ENCODE results near the gene SOHLH2. TPM values are rescaled to one million over a fixed set of nuclear protein-coding genes. Genes with fewer than 3 reads are reported as not detected.

Gene SOHLH2
- total RNA-seq, 1 donor from 2014 or later: 0.77 TPM

DNA sequence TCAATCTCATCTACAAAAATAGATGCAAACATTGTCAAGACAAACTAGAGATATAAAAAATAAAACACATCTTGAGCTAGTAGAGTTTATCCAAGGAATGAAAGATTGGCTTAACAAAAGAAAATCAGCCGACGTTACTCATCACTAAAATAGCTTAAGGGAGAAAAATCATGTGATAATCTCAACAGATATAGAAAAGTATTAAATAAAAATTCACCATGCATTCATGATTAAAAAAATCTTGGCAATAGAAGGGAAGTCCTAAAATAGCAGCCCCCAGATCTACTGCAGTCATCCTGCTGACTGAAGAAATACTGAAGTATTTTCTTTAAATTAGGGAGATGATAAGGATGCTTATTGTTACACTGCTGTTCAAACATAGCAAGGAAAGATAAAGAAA is 70.6 kb downstream of the SOHLH2 start:
- TF ChIP-seq, protein P1, sequence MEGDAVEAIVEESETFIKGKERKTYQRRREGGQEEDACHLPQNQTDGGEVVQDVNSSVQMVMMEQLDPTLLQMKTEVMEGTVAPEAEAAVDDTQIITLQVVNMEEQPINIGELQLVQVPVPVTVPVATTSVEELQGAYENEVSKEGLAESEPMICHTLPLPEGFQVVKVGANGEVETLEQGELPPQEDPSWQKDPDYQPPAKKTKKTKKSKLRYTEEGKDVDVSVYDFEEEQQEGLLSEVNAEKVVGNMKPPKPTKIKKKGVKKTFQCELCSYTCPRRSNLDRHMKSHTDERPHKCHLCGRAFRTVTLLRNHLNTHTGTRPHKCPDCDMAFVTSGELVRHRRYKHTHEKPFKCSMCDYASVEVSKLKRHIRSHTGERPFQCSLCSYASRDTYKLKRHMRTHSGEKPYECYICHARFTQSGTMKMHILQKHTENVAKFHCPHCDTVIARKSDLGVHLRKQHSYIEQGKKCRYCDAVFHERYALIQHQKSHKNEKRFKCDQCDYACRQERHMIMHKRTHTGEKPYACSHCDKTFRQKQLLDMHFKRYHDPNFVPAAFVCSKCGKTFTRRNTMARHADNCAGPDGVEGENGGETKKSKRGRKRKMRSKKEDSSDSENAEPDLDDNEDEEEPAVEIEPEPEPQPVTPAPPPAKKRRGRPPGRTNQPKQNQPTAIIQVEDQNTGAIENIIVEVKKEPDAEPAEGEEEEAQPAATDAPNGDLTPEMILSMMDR (conservative IDR thresholded peaks at IDR 0.05): no peak
- Mint-ChIP-seq H3K27ac (no peak overlapping the region), H3K27me3 (no peaks in the 10 kb centered on the region), H3K4me1 (ENCODE audit: unreplicated experiment) (no peaks in the 10 kb centered on the region), H3K9me3 (no peaks in the 10 kb centered on the region), H3K4me3 (no peak overlapping the region), H3K36me3 (no peaks in the 10 kb centered on the region)
- DNase-seq (ENCODE audit: extremely low spot score, unreplicated experiment): no peak

DNA sequence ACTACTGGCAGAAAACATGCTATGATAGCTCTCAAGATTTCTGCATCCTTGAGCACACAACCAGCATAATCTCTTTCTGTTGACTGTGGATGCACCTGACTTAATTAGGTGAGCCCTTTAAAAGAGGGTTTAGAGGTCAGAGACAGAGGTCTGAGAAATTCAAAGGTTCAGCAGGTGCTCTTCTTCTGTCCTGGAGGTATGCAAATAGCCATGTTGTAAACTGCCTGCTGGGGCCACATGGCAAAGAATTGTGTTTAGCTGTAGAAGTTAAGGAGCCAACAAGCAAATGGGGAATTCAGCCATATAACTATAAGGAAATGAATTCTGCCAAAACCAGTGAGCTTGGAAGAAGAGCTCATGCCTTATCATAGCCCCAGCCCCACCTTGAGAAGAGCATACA is 71.6 kb downstream of the SOHLH2 start:
- no peaks in the 10 kb centered on the region for H3K9me3 Mint-ChIP-seq
- H3K4me1 Mint-ChIP-seq (ENCODE audit: unreplicated experiment): no peaks in the 10 kb centered on the region
- TF ChIP-seq, protein P1 (conservative IDR thresholded peaks at IDR 0.05): no peak
- H3K4me3 Mint-ChIP-seq: no peak overlapping the region
- peaks cover 4% of the 10 kb centered on the region for H3K27me3 Mint-ChIP-seq
- no peaks in the 10 kb centered on the region for H3K36me3 Mint-ChIP-seq
- no peak overlapping the region for H3K27ac Mint-ChIP-seq
- no peak for DNase-seq (ENCODE audit: extremely low spot score, unreplicated experiment)

GRCh38 chr13:36135876-36136275 is 78.5 kb downstream of the SOHLH2 start:
- TF ChIP-seq, protein P1 (conservative IDR thresholded peaks at IDR 0.05): no peak
- no peak overlapping the region for H3K27ac Mint-ChIP-seq
- H3K27me3 Mint-ChIP-seq: peaks cover 51% of the 10 kb centered on the region
- H3K9me3 Mint-ChIP-seq: no peaks in the 10 kb centered on the region
- H3K4me1 Mint-ChIP-seq (ENCODE audit: unreplicated experiment): no peaks in the 10 kb centered on the region
- no peak for DNase-seq (ENCODE audit: extremely low spot score, unreplicated experiment)
- no peak overlapping the region for H3K4me3 Mint-ChIP-seq
- H3K36me3 Mint-ChIP-seq: no peaks in the 10 kb centered on the region

DNA sequence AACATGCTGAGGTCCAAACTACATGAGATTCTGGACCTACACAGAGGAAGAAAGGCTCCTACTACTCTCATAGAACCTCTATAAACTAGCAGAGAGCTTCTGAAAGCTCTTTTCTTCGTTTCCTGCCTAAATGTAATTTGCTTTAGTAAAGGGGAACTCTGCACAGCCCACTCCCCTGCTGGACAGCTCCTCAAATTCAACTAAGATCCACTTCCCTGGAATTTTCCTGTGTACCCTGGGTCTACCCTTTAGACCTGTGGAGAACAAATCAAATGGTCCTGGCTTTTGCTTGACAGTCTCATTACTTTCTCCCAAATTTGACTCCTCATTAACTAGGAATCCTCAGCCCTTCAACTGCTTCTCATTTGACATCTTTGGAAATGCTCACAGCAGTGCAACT is 79.7 kb downstream of the SOHLH2 start:
- TF ChIP-seq, protein P1 (conservative IDR thresholded peaks at IDR 0.05): no peak
- peaks cover 5% of the 10 kb centered on the region for H3K4me1 Mint-ChIP-seq (ENCODE audit: unreplicated experiment)
- DNase-seq (ENCODE audit: extremely low spot score, unreplicated experiment): no peak
- peaks cover 62% of the 10 kb centered on the region for H3K27me3 Mint-ChIP-seq
- no peaks in the 10 kb centered on the region for H3K36me3 Mint-ChIP-seq
- H3K27ac Mint-ChIP-seq: no peak overlapping the region
- H3K4me3 Mint-ChIP-seq: no peak overlapping the region
- no peaks in the 10 kb centered on the region for H3K9me3 Mint-ChIP-seq

GRCh38 chr13:36133950-36134626 is 80.3 kb downstream of the SOHLH2 start:
- Mint-ChIP-seq H3K4me3 (no peak overlapping the region), H3K27me3 (peaks cover 67% of the 10 kb centered on the region), H3K9me3 (no peaks in the 10 kb centered on the region), H3K27ac (no peak overlapping the region), H3K4me1 (ENCODE audit: unreplicated experiment) (peaks cover 5% of the 10 kb centered on the region), H3K36me3 (no peaks in the 10 kb centered on the region)
- TF ChIP-seq, protein P1 (conservative IDR thresholded peaks at IDR 0.05): peak; percentile 39
- DNase-seq (ENCODE audit: extremely low spot score, unreplicated experiment): no peak

All from type B pancreatic cell (in vitro differentiated cells).